Stimulated activated CD8-positive, alpha-beta memory T cell treated with anti-CD3 and anti-CD28 coated beads, Interleukin-12 subunit alpha, Interleukin-12 subunit beta, amount 100 ng/mL, for 1 hour (primary cell): ENCODE measurements around the gene GALNS.
"Not testable (repeated sequence)": the region's sequence is repeated elsewhere in the genome, so short reads cannot be mapped to it uniquely, and the experiment has no call there.

ENCODE experiments used
- DNase-seq: peaks from one replicate; pipeline ENCODE4 v3.0.0-alpha.2; 2020; ENCODE audit warnings: low read depth

Gene GALNS

GRCh38 chr16:88856828-88857727 lies at the start of gene GALNS, which contains the start of gene TRAPPC2L:
GALNS (minus strand) TSS chr16:88856947; CDS start chr16:88856877, 70 bp downstream.
TRAPPC2L (plus strand) TSS chr16:88857127; CDS start chr16:88857151, 24 bp downstream.
- DNase-seq: peak; percentile 99

GRCh38 chr16:88906020-88906419 lies 49.3 kb upstream of the GALNS start:
- DNase-seq: no peak

DNA sequence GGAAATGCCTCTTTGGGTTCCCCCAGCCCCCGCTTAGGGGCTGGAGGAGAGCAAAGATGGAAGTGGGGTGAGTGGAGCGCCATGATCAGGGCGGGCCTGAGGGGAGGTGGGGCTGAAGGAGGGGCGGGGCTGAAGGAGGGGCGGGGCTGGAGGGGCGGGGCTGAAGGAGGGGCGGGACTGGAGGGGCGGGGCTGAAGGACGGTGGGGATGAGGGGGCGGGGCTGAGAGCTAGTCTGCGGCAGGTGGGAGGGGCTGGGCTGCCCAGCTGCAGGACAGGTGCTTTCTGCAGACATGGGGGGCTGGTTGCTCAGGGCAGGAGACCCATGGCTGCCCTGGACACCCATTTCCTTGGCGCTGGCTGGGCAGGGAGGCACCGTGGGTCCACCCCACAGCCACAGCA lies 48.8 kb upstream of the GALNS start:
- no peak for DNase-seq

GRCh38 chr16:88904676-88905365 lies 48.1 kb upstream of the GALNS start:
- no peak for DNase-seq

DNA sequence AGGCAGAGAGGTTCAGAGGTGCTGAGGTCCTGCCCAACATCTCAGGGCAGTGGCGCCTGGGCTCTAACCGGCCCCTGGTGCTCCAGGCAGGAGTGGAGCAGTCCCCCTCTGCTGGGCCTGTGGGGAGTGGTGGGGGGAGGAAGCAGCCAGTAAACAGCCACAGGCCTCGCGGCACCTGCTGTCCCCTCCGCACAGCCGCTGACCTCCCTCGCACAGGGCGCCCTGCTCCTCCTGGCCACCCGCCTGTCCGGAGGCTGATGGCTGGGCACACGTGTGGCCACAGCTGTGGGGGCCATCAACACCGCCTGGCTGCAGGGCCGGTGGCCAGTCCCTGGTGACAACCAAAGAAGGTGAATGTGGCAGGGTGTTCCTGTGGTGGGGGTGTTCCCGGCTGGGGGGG lies 46.5 kb upstream of the GALNS start:
- no peak for DNase-seq

- no peak for DNase-seq
Observed at GRCh38 chr16:88902744-88903143, 46.0 kb upstream of the GALNS start.

DNA sequence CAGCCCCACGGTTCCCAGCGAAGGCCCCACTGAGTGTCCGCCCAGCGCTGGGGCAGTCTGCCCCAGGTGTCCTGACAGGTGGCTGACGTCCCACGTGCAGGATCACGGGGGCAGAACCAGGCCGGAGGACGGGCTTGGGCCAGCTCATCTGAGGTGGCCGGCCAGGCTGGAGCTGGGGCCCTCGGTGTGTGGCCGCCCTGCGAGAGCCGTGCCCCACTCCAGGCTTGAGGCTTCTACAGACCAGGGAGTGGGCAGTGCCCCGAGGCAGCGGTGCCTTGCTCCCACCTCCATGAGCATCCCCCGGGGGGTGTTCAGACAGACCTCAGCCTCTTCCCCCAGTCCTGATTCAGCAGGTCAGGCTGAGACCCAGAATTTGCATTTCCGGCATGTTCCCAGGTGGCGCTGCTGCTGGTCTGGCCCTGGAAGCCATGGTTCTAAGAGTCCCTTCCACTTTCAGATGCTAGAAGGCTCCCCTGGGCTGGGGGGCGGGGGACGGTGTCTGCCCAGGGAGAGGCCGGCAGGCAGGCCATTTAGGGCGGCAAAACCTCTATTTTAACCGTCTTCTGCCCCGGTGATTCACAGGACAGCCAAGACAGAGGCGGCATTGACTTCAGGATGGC lies 45.1 kb upstream of the GALNS start:
- no peak for DNase-seq

DNA sequence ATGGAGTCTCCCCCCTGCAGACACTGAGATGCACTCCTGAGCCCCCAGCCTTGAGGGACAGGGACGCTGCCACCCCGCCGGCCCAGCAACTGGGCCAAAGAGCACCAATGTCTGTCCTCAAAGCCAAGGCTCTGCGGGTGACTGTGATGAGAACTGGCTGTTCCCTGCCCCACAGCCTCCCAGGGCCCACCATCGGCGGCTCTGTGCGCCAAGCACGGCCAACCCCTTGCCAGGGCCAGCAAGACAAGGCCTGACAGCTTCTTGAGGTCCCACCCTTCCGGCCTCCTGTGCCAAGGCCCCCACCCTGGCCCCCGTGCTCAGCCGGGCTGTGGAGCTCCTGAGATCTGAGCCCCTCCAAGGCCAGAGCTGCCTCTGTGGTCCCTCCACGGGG lies 43.9 kb upstream of the GALNS start:
- DNase-seq: no peak

GRCh38 chr16:88899901-88900661 lies 43.3 kb upstream of the GALNS start:
- DNase-seq: no peak

DNA sequence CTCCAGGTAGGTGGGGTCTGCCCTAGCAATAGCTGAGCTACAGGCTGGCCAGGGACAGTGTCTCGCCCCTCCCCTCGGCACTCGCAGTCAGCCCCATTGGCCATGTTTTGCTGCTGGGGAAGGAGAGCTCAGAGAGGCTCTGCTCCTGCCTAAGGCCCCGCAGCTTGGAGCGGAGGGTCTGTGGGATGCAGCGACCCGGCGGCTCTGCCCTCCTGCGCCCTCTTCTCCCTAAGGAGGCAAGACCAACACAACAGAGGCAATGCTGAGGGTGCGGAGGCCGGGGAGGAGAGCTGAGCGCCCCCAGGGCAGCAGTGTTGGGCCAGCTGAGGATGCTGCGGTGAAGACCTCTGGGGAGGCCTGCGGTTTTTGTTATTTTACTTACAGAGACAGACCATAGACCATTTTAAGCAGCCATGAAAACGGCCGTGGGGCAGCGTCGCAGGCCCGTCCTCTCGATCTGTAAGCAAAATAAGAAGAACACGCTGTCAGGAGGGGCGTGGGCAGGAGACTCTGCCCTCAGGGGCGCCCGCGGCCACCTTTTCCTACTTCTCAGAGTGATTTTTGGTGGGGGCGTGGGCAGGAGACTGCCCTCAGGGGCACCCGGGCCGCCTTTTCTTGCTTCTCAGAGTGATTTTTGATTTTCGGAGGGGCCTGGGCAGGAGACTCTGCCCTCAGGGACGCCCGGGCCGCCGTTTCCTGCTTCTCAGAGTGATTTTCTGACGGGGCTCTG lies 41.1 kb upstream of the GALNS start:
- DNase-seq: no peak

DNA sequence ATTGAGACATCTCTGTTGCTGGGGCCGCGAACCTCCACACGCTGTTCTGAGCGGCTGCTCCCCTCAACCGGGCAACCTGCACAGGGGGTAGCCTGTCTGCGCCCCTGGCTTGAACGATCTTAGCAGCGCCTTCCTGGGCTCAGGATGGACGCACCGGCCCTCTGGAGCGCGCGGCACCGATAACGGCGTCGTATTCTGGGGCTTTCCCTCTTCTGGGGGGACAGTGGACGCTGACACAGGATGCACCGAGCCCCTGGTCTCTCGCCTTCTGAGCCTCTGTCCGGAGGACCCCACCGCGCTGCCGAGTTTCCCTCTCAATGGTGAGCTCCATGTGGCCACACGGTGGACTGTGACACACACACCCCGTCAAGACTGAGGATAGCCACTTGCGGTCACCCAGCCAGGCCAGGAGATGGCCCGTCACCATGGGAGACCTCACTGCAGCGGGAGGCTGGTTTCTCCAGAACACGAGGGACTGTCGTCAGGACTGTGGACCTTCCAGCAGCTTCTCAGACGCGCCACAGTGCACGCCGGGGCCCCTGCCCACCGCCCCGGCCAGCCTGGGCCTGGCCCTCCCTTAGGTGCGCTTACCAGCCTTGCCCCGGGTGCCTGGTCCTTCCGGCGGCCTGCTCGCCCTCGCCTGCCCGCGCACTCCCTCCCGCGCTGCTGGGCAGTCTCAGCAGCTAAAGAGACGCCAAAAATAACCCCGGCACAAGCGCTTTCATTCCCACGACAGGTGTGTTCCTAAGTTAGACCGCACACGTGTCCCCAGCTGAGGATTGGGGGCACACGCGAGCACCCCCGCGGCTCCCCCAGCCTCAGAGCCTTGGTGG lies 39.7 kb upstream of the GALNS start:
- DNase-seq: no peak

- no peak for DNase-seq
Observed at GRCh38 chr16:88895335-88895734, 38.6 kb upstream of the GALNS start.

- no peak for DNase-seq
Observed at GRCh38 chr16:88894681-88895300, 38.0 kb upstream of the GALNS start.

- DNase-seq: not testable (repeated sequence)
Observed at GRCh38 chr16:88894266-88894665, 37.5 kb upstream of the GALNS start.

GRCh38 chr16:88893127-88893968 lies 36.6 kb upstream of the GALNS start:
- no peak for DNase-seq

DNA sequence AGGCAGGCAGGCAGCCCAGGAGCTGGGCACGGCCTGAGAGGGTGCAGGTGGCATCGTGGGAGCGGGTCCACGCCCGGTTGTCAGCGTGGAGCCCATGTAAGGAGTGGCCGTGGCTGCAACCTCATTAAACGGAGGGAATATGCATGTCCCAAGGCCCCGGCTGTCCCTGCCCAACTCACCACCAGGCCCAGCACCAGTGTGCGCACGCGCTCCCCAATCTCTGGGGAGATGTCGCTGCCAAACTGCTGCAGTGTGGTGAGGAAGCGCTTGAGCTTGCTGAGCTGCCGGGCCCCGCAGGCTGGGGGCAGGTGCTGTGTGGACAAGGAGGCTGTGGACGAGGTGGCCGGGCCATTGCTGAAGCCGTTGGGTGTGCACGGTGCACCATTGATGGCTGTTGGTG lies 35.3 kb upstream of the GALNS start:
- no peak for DNase-seq

DNA sequence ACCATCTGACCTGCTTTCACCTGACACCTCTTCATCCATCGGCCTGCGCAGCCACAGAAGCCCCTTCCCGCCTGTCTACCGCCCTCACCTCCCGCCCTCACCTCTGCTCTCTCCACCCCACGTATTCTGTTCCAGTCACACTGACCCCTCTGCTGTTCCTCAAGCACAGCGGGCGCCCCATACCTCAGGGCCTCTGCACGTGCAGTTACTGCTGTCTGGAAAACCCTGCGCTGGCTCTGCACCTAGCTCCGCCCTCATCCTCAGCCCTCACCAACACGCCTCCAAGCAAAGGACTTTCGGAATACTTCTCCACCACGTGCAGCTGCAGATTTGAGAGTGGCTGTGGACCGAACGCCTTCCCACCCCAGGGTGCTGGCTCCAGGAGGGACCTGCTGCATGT lies 34.3 kb upstream of the GALNS start:
- no peak for DNase-seq

- DNase-seq: not testable (repeated sequence)
Observed at GRCh38 chr16:88889702-88890352, 33.1 kb upstream of the GALNS start.
